NOMO-1 (cell line): ENCODE measurements around the gene HIF1A.

ENCODE experiments used
- DNase-seq, 2 experiments: peaks; one replicate each; lab custom pipeline; 2025; ENCODE audit not compliant: unreplicated experiment in 2 of 2; lab: John Stamatoyannopoulos, UW

The HIF1A gene

GRCh38 chr14:61768240-61768639 is 72.9 kb downstream of the HIF1A start:
- DNase-seq, result no peak

- no peak for DNase-seq
These were observed 74.6 kb downstream of the HIF1A start for GRCh38 chr14:61769893-61770292.

- no peak for DNase-seq
These were observed 79.5 kb downstream of the HIF1A start for GRCh38 chr14:61774861-61775260.

GRCh38 chr14:61780125-61780524 is 84.8 kb downstream of the HIF1A start:
- DNase-seq, result no peak

- no peak for DNase-seq
These were observed 102.0 kb downstream of the HIF1A start for GRCh38 chr14:61797309-61797708.
